NK-92 (cell line): ENCODE measurements around the gene OXER1.

Source experiments
- DNase-seq: peaks from one replicate; lab custom pipeline; 2025; ENCODE audit not compliant: unreplicated experiment; lab: John Stamatoyannopoulos, UW

The OXER1 gene

GRCh38 chr2:42764096-42764495 lies at the start of gene OXER1:
Gene OXER1, minus strand, starts transcription at chr2:42764135. Its CDS starts 73 bp downstream, at chr2:42764062.
- DNase-seq = no peak

- no peak for DNase-seq
Observed at GRCh38 chr2:42812899-42813479, 49.1 kb upstream of the OXER1 start.

GRCh38 chr2:42810971-42811811 lies 47.3 kb upstream of the OXER1 start:
- DNase-seq = no peak

- DNase-seq = peak; percentile 58
Observed at GRCh38 chr2:42810121-42810970, 46.4 kb upstream of the OXER1 start.

GRCh38 chr2:42809819-42810120 lies 45.8 kb upstream of the OXER1 start:
- no peak for DNase-seq

- DNase-seq = no peak
Observed at GRCh38 chr2:42809131-42809818, 45.3 kb upstream of the OXER1 start.

- no peak for DNase-seq
Observed at GRCh38 chr2:42808301-42808700, 44.4 kb upstream of the OXER1 start.

GRCh38 chr2:42806786-42807185 lies 42.9 kb upstream of the OXER1 start:
- DNase-seq = no peak

GRCh38 chr2:42804891-42805290 lies 41.0 kb upstream of the OXER1 start:
- no peak for DNase-seq

GRCh38 chr2:42804338-42804737 lies 40.4 kb upstream of the OXER1 start:
- no peak for DNase-seq

- no peak for DNase-seq
Observed at GRCh38 chr2:42802150-42802549, 38.2 kb upstream of the OXER1 start.

- DNase-seq = no peak
Observed at GRCh38 chr2:42801381-42801780, 37.4 kb upstream of the OXER1 start.

GRCh38 chr2:42800981-42801380 lies 37.0 kb upstream of the OXER1 start:
- DNase-seq = no peak

GRCh38 chr2:42800461-42800962 lies 36.6 kb upstream of the OXER1 start:
- DNase-seq = no peak

- no peak for DNase-seq
Observed at GRCh38 chr2:42799881-42800280, 35.9 kb upstream of the OXER1 start.

GRCh38 chr2:42797281-42797680 lies 33.3 kb upstream of the OXER1 start:
- DNase-seq = no peak

GRCh38 chr2:42796427-42797248 lies 32.7 kb upstream of the OXER1 start:
- no peak for DNase-seq

- no peak for DNase-seq
Observed at GRCh38 chr2:42795841-42796301, 31.9 kb upstream of the OXER1 start.

- no peak for DNase-seq
Observed at GRCh38 chr2:42795275-42795674, 31.3 kb upstream of the OXER1 start.
